ENCODE data around the gene PC. TPM values are rescaled to one million over a fixed set of nuclear protein-coding genes. Genes with fewer than 3 reads are reported as not detected.

Gene PC
- total RNA-seq, 2 donors from 2014 or later, result 47.2 to 65.2 TPM

DNA sequence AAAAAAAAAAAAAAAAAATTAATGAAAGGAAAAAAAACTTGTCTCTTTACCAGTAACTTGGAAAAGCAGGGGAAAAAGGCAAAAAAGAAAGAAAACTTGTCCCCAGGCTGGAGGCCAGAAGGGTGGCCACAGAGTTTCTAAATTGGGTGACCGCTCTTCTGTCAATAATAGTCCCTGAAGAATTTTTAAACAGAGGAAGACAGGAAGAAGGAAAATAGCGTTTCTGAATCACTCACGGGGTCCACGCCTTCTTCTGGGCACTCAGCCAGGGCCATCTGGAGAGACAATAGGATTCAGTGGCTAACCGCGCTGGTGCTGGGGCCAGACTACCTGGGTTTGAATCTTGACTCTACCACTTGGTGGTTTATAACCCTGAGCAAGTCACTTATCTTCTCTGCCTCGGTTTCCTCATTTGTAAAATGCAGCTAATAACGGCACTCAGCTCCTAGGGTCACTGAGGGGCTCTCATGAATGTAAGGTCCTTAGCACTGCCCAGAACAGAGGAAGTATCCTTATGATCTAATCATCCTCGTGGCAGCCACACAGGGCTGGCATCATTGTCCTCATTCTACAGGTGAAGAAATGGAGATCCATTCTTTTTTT is 23.9 kb upstream of the PC start:
- ATAC-seq, result peak; percentile 78
- intact Hi-C loops (cut with DNase I, micrococcal nuclease), result no loop called here
- peak; percentile 87 to 96 for DNase-seq

- intact Hi-C loops (cut with DNase I, micrococcal nuclease), result no loop called here
- no peak for ATAC-seq
- DNase-seq, result no peak
Observed at GRCh38 chr11:66979336-66979980, 21.3 kb upstream of the PC start.

- ATAC-seq (no peak), DNase-seq (no peak)
- intact Hi-C loops (cut with DNase I, micrococcal nuclease), result no loop called here
Observed at GRCh38 chr11:66978717-66979116, 20.5 kb upstream of the PC start.

GRCh38 chr11:66978229-66978628 is 20.0 kb upstream of the PC start:
- DNase-seq, result no peak
- ATAC-seq, result no peak
- intact Hi-C loops (cut with DNase I, micrococcal nuclease), result no loop called here

DNA sequence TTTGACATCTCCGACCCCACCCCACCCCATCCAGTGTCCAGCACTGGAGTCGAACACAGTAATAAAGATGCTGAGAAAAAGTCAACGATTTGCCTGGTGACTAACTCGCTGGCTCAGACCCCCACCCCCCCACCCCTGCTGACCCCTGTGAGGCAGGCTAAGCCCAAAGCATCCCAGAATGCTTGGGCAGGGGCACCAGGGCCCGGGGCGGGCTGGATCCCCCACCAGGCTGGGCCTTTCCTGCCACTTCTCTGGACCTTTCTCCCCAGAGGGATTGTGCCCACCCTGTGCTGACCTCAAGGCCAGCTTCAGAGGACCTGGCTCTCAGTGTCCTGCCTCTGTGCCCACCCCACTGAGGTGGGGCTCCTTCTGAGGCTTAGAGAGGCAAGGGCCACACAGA is 18.7 kb upstream of the PC start:
- no peak for ATAC-seq
- intact Hi-C loops (cut with DNase I, micrococcal nuclease), result no loop called here

DNA sequence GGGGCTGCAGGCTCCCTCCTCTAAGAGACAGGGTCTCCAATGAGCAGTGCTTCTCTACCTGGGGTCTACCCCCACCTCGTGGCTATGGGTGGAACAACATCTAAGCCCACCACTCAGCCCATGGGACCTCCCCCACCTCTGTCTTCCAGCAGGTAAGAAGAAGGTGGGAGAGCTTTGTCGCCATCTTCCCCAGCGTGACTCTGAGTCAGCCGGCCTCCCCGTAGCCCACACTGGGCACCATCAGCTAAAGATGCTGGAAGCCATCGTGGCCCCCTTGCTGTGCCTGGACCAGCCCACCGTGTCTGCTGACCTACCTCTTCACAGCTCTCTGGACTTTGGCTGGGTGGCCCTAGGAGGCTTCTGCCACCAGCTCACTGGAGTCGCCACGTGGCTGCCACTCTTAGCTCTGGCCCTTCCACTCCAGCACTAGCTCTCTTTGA is 17.9 kb upstream of the PC start:
- DNase-seq, result no peak
- peak; percentile 22 for ATAC-seq

More for the DNA sequence above, 18.7 kb upstream of the PC start:
- DNase-seq, result no peak

GRCh38 chr11:66975405-66976027 is 17.3 kb upstream of the PC start:
- DNase-seq (no peak), ATAC-seq (peak; percentile 5)
- intact Hi-C loops (cut with DNase I, micrococcal nuclease), result no loop called here

More for the DNA sequence above, 17.9 kb upstream of the PC start:
- intact Hi-C loops (cut with DNase I, micrococcal nuclease), result no loop called here

GRCh38 chr11:66974724-66975404 is 16.7 kb upstream of the PC start, which contains the start of gene C11orf86:
Gene C11orf86, plus strand, starts transcription at chr11:66975304. Its CDS starts 59 bp downstream, at chr11:66975363.
- ATAC-seq (peak; percentile 87), DNase-seq (peak in 1 of 2 donors; percentile 29)
- intact Hi-C loops (cut with DNase I, micrococcal nuclease), result no loop called here

DNA sequence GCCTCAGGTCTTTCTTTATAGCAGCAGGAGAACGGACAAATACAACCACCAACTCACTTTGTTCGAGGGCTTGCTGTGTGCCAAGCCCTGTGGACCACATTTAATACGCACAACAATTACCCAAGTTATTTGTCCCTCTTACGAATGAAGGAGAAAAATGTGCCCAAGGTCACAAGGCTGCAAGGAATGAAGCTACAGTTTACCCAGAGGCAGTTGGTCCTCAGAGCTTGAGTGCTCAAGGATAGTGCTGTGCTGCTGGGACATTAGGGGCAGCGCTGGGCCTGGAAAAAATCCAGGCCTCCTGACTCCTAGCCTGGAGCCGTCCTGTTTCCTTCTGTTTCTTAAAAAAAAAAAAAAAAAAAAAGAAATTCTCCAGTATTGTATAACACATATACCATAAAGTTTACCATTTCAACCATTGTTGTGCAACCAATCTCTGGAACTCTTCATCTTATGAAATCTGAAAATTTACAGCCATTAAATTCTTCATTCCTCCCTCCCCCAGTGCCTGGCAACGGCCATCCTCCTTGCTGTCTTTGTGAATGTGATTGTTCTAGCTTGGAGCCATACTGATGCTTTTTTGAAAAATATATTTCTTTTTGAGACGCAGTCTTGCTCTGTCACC is 15.9 kb upstream of the PC start:
- intact Hi-C loops (cut with DNase I, micrococcal nuclease), result no loop called here
- no peak for ATAC-seq
- DNase-seq, result no peak

- DNase-seq (no peak), ATAC-seq (no peak)
- intact Hi-C loops (cut with DNase I, micrococcal nuclease), result no loop called here
Observed at GRCh38 chr11:66971488-66971887, 13.3 kb upstream of the PC start.

DNA sequence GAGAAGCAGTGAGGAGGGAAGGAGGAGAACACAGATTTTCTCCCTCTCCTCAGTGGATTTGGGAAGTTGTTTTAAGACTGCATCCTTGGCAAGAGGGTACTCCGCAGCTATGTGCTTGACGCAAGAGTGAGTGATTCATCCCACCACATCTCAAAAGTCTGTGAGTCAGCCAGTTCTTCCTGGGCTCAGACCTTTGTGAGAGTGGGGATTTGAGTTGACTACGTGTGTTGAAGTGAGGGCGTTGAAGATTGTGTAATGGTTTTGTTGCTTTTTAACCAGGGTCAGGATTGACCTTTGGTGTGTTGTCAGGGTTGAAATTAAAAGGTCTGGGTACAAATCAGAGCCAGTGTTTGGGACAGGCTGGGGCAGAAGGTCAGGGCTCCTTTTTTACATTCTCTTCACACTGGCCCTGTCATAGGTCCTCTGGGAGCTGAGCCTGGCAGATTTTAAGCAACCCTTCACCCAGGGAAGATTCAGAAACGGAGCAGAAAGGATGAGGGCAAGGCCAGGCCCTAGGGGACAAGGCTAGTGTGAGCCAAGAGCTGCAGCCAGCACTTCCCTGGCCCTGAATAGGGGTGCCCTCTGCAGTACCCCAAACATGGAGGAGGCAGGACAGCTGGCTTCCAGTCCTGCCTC is 12.7 kb upstream of the PC start:
- ATAC-seq (peak; percentile 55), DNase-seq (no peak)
- intact Hi-C loops (cut with DNase I, micrococcal nuclease), result no loop called here

DNA sequence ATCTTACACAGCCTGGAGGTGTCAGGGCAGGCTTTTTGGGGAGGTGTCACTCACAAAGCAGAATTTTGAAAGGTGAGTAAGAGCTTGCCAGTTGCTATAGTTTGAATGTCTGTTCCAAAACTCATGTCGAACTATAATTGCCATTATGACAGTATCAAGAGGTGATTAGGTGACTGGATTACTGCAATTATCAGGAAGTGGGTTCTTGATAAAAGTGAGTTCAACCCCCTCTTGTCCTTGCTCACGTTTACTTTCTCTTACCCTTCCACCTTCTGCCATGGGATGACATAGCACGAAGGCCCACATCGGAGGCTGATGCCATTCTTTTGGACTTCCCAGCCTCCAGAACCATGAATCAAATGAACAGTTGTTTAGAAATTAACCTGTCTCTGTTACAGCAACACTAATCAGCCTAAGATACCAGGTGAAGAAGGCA is 12.2 kb upstream of the PC start:
- intact Hi-C loops (cut with DNase I, micrococcal nuclease), result no loop called here
- ATAC-seq, result no peak
- no peak for DNase-seq

DNA sequence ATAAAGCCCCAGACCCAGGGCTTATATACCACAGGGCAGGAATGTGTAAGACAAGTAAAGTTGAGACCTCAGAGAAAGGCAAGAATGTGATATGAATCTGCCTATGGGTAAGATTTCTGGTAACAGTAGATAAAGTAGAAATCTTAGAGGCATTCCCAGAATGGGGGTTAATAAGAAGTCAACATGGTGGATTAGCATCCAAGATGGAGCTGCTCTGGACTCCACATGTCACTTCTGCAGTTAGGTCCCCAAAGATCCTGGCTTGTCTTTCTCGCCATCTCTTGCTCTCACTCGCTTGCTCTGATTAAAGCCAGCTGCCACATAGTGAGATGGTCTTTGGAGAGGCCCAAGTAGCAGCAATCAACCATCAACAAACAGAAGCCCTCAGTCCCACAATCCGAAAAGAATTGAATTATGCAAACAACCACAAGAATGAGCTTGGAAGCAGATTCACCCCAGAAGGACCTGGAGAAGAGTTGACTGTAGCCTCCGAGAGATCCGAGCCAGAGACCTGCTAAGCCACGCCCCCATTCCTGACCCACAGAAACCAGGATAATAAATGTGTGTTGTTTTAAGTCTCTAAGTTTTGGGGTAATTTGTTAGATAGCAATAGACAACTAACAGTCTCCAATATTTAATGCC is 11.5 kb upstream of the PC start:
- no peak for ATAC-seq
- no peak for DNase-seq
- intact Hi-C loops (cut with DNase I, micrococcal nuclease), result no loop called here

- ATAC-seq (peak; percentile 68), DNase-seq (no peak)
- intact Hi-C loops (cut with DNase I, micrococcal nuclease), result no loop called here
Observed at GRCh38 chr11:66967670-66968425, 9.7 kb upstream of the PC start.

DNA sequence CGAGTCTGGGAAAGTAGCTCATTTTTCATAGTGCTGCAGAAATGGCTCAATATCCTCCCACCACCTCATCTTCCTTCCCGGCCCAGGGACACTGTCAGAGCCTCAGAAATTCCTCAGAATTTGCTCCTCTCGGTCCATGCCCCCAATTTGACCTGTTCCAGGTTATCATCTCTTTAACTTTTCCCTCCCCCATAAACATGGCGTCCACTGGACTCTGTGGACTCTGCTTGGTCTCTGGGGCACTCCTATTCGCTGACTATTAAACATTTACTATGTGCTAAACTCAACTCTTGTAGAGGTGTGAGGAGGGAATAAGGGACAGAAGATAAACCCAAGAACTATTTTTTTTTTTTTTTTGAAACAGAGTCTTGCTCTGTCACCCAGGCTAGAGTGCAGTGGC is 8.2 kb upstream of the PC start:
- ATAC-seq, result peak; percentile 76

GRCh38 chr11:66964495-66964894 is 6.3 kb upstream of the PC start:
- ATAC-seq, result no peak
- intact Hi-C loops (cut with DNase I, micrococcal nuclease), result no loop called here
- DNase-seq, result no peak

More for the DNA sequence above, 8.2 kb upstream of the PC start:
- DNase-seq, result no peak
- intact Hi-C loops (cut with DNase I, micrococcal nuclease), result no loop called here

DNA sequence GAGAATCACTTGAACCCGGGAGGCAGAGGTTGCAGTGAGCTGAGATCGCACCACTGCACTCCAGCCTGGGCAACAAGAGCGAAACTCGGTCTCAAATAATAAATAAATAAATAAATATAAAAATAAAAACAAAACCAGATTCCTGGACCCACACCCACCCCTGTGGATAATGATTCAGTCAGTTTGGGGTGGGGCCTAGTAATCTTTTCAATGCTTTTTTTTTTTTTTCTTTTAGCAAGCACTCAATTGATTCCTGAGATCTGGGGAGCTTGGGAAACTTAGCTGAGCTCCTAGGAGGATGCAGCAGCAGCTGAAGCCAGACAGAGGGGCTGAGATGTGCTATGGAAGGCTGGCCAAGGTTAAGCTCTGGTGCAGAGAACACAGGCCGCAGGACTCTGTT is 4.6 kb upstream of the PC start:
- ATAC-seq (no peak), DNase-seq (no peak)
- intact Hi-C loops (cut with DNase I, micrococcal nuclease), result no loop called here

DNA sequence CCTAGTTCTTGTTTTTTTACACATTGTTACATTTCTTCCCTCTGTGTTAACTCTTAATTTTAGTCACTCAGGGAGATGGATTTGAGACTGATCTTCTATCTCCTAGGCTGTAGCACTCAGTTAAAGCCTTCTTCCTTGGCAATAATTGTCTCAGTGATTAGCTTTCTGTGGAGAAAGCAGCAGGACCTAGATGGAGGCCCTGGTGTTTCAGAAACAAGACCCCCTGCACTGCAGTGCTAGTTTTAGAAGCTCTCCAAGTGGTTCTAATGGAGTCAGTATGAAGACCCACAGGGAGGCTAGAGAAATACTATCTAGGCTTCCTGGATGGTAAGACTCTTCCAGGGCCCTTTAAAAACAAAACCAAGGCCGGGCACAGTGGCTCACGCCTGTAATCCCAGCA is 4.1 kb upstream of the PC start:
- intact Hi-C loops (cut with DNase I, micrococcal nuclease), result no loop called here
- ATAC-seq (no peak), DNase-seq (no peak)

Measured in left colon (tissue), 2 donors.